NCI-H1105 (cell line): ENCODE measurements around the gene PLA2G2A.

Experiments
- DNase-seq: peaks from one replicate; lab custom pipeline; 2025; lab: John Stamatoyannopoulos, UW

The PLA2G2A gene

DNA sequence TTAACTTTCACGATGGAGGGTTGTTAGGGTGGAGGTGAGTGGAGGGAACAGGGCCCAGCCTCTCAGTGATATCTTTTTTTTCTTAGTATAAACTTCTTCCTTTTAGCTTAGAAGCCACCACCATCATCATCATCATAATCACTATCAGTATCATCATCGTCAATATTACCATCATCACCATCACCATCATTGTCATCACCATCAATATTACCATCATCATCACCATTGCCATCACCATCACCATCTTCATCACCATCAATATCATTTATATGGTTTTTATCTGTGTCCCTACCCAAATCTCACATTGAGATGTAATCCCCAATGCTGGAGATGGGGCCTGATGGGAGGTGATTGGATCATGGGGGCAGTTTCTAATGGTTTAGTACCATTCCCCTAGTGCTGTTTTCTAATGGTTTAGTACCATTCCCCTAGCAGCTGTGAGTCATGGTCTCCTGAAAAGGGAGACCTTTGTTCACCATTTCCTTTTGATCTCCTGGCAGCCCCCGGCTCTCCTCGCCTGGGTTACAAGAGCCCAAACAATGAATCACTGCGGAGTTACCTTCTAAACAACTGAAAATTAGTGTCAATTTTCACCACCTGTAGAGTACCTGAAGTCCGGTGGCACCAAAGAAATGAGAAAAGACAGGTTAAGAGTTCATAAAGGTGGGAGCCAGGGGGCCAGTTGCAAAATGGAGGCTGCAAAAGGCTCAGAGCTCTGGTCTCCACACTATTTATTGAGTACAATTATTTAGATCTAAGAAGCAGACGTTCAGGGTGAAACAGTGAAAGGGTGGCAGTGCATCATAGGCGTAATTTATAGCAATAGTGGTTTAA, 52.9 kb downstream of the PLA2G2A start:
- DNase-seq = no peak
